HG02852 (cell line): ENCODE measurements around the gene RGS19.

Source experiments
- ATAC-seq: cut with Tn5 transposase; IDR thresholded peaks from one replicate; pipeline ENCODE4 v1.9.1; 2021; ENCODE audit warnings: mild to moderate bottlenecking, moderate library complexity; ENCODE audit not compliant: unreplicated experiment

Gene RGS19

GRCh38 chr20:64108731-64109681 is 29.7 kb upstream of the RGS19 start:
- ATAC-seq: no peak

- no peak for ATAC-seq
Measured at GRCh38 chr20:64107736-64108457, 28.6 kb upstream of the RGS19 start.

- ATAC-seq: no peak
Measured at GRCh38 chr20:64106981-64107735, 27.8 kb upstream of the RGS19 start, which contains the start of gene NPBWR2. Gene NPBWR2 (minus strand): TSS chr20:64107565. CDS start chr20:64106831, 734 bp downstream.

GRCh38 chr20:64106435-64106961 is 27.2 kb upstream of the RGS19 start:
- no peak for ATAC-seq

- ATAC-seq: no peak
Measured at GRCh38 chr20:64105846-64106434, 26.6 kb upstream of the RGS19 start.

- ATAC-seq: no peak
Measured at GRCh38 chr20:64104667-64105451, 25.5 kb upstream of the RGS19 start.

GRCh38 chr20:64103871-64104666 is 24.8 kb upstream of the RGS19 start:
- ATAC-seq: no peak

GRCh38 chr20:64102647-64103354 is 23.5 kb upstream of the RGS19 start:
- no peak for ATAC-seq

GRCh38 chr20:64101731-64102621 is 22.7 kb upstream of the RGS19 start:
- ATAC-seq: no peak

GRCh38 chr20:64100946-64101688 is 21.8 kb upstream of the RGS19 start:
- no peak for ATAC-seq

GRCh38 chr20:64100566-64100888 is 21.2 kb upstream of the RGS19 start:
- ATAC-seq: no peak

- no peak for ATAC-seq
Measured at GRCh38 chr20:64099880-64100565, 20.7 kb upstream of the RGS19 start.

- ATAC-seq: no peak
Measured at GRCh38 chr20:64099086-64099786, 19.9 kb upstream of the RGS19 start.

GRCh38 chr20:64098471-64099013 is 19.2 kb upstream of the RGS19 start:
- ATAC-seq: no peak

GRCh38 chr20:64096535-64096934 is 17.2 kb upstream of the RGS19 start:
- no peak for ATAC-seq
